HepG2 (cell line): Measurements from ENCODE around the gene GAGE12G. TPM values are rescaled to one million over a fixed set of nuclear protein-coding genes. Genes with fewer than 3 reads are reported as not detected.
"Not testable (repeated sequence)": the region's sequence is repeated elsewhere in the genome, so short reads cannot be mapped to it uniquely, and the experiment has no call there.

ENCODE experiments used
- ATAC-seq: fragments of 200-7000 bp; cut with Tn5 transposase; 3 replicates; pipeline ENCODE4 v1.9.1; 2020; ENCODE audit warnings: mild to moderate bottlenecking, moderate library complexity
- Bru-seq: library from RNA; stranded (reverse); fragments of 400-500 nt; gene quantifications from one replicate; lab custom pipeline; 2021; lab: Mats Ljungman, UMichigan
- BruChase-seq, 2 experiments: library from RNA; stranded (reverse); fragments of 400-500 nt; gene quantifications; one replicate each; lab custom pipeline; 2021; lab: Mats Ljungman, UMichigan
- BruUV-seq: library from RNA; stranded (reverse); fragments of 400-500 nt; replicated peaks from 2 replicates; lab custom pipeline; 2021; lab: Mats Ljungman, UMichigan
- CTCF ChIA-PET: fragments of 300-600 bp; formaldehyde crosslinking; extraction: SDS; loops from one replicate; lab custom pipeline; 2021; ENCODE audit warnings: low total read pairs, inconsistent platforms, low intra/inter-chr PET ratio; lab: Yijun Ruan, JAX
- POLR2A ChIA-PET: fragments of 350-600 bp; sonication (Branson Sonifier 250); formaldehyde crosslinking; loops from one replicate; lab custom pipeline; 2020; ENCODE audit warnings: antibody characterized with exemption, inconsistent platforms; lab: Yijun Ruan, JAX
- DNase-seq: peaks from one replicate; pipeline ENCODE4 v3.0.0-alpha.2; 2015; ENCODE audit warnings: low spot score
- FAIRE-seq: peaks from 3 replicates; lab custom pipeline; 2011; peaks lifted over from hg19 to GRCh38; lab: Jason Lieb, UNC
- H2AFZ ChIP-seq: one replicate; pipeline ENCODE4 v1.6.1; 2011; ENCODE audit warnings: low read length, inconsistent platforms
- H3K27ac ChIP-seq: fragments of 300-600 bp; 3 replicates; pipeline ENCODE4 v1.8.0; 2011; ENCODE audit warnings: mixed run types, mild to moderate bottlenecking, mixed read lengths, low read length, inconsistent platforms; ENCODE audit not compliant: insufficient read depth; ENCODE audit errors: extremely low read length
- H3K27me3 ChIP-seq, 2 experiments: fragments of 200-600 bp in 1 of 2; 2 replicates in 1 of 2; 3 replicates in 1 of 2; pipeline versions ENCODE4 v1.6.0 to v1.8.0; 2011; ENCODE audit warnings: low read length in 2 of 2, mild to moderate bottlenecking in 2 of 2, moderate library complexity in 2 of 2, inconsistent platforms in 1 of 2; ENCODE audit not compliant: insufficient read depth in 2 of 2, control insufficient read depth in 1 of 2
- H3K36me3 ChIP-seq, 2 experiments: fragments of 200-600 bp in 1 of 2; replicated peaks in 1 of 2; 2 replicates in 1 of 2; 3 replicates in 1 of 2; pipeline versions ENCODE4 v1.5.1 to v1.8.0; 2011; ENCODE audit warnings: low read length in 2 of 2, inconsistent platforms in 1 of 2; ENCODE audit not compliant: insufficient read depth in 2 of 2, control insufficient read depth in 1 of 2
- H3K4me1 ChIP-seq: 2 replicates; pipeline ENCODE4 v1.5.1; 2012; ENCODE audit warnings: low read length, inconsistent platforms; ENCODE audit not compliant: insufficient read depth
- H3K4me2 ChIP-seq: 2 replicates; pipeline ENCODE4 v1.6.0; 2011; ENCODE audit warnings: low read depth, low read length, inconsistent platforms
- H3K4me3 ChIP-seq, 3 experiments: fragments of 200-600 bp in 1 of 3; sonication (generic), shearing (Covaris generic) in 1 of 3; replicated peaks in 1 of 3; 2 replicates each; pipeline ENCODE4 v1.5.1; 2011 to 2016; ENCODE audit warnings: low read length in 3 of 3, inconsistent platforms in 2 of 3, low read depth in 2 of 3, mild to moderate bottlenecking in 2 of 3, control low read depth in 1 of 3, mixed read lengths in 1 of 3; ENCODE audit not compliant: insufficient read depth in 1 of 3
- H3K79me2 ChIP-seq: one replicate; pipeline ENCODE4 v1.6.1; 2011; ENCODE audit warnings: low read length, inconsistent platforms; ENCODE audit not compliant: insufficient read depth
- H3K9ac ChIP-seq: 2 replicates; pipeline ENCODE4 v1.6.0; 2011; ENCODE audit warnings: mild to moderate bottlenecking, low read depth, low read length, inconsistent platforms; ENCODE audit not compliant: insufficient read depth
- H3K9me3 ChIP-seq: 2 replicates; pipeline ENCODE4 v1.5.1; 2012; ENCODE audit warnings: mild to moderate bottlenecking, low read length
- H4K20me1 ChIP-seq: 2 replicates; pipeline ENCODE4 v1.6.0; 2011; ENCODE audit warnings: inconsistent platforms, mild to moderate bottlenecking, low read length, moderate library complexity; ENCODE audit not compliant: insufficient read depth
- WGBS: methylation state at CpG from one replicate; pipeline ENCODE4 v1.1.6; 2017; ENCODE audit warnings: low lambda C conversion rate; 5-methylcytosine and 5-hydroxymethylcytosine counted together
- in situ Hi-C: cut with HindIII; loops from 2 replicates; pipeline ENCODE4 v1.10.0; 2017; ENCODE audit warnings: low pct_unique_long_range_greater_than_20kb; ENCODE audit not compliant: extremely low pct_ligation_motif_present
- intact Hi-C: fragments of 100-400 bp; cut with micrococcal nuclease; formaldehyde crosslinking; loops from one replicate; pipeline ENCODE4 v1.10.0; 2022; ENCODE audit not compliant: unreplicated experiment
- long read RNA-seq, 2 experiments: library from RNA in 1 of 2; library from polyadenylated mRNA in 1 of 2; stranded (forward) in 1 of 2; unstranded in 1 of 2; transcript quantifications; one replicate each; pipeline ENCODE4 v2.0.0, GENCODE V29; 2019 to 2022
- polyA minus RNA-seq, 3 experiments: library from RNA; depleted of rRNA, polyadenylated mRNA; stranded (reverse); fragments of >200 nt; gene quantifications; 2 replicates each; pipeline ENCODE4 v1.2.3, GENCODE V29; 2011; ENCODE audit warnings: low replicate concordance in 1 of 3
- polyA plus RNA-seq, 8 experiments: library from polyadenylated mRNA; depleted of rRNA in 3 of 8; stranded (reverse) in 7 of 8; unstranded in 1 of 8; fragments of >200 nt; fragmentation: Illumina TruSeq in 4 of 8; extraction: Trizol in 4 of 8; gene quantifications; 2 replicates each; pipeline versions ENCODE4 v1.2.1 to v1.2.3, GENCODE V29; 2011 to 2016; ENCODE audit warnings: low read depth in 4 of 8, missing spikeins in 1 of 8, mixed read lengths in 1 of 8; ENCODE audit not compliant: insufficient read depth in 1 of 8
- total RNA-seq, 5 experiments: library from RNA; depleted of rRNA; stranded (reverse); fragments of >200 nt; fragmentation: Illumina TruSeq; extraction: Trizol; gene quantifications; 2 replicates each; pipeline ENCODE4 v1.2.3, GENCODE V29; 2016; ENCODE audit warnings: low read depth in 1 of 5

GAGE12G gene
- total RNA-seq (2016; rRNA removed; fragmentation: Illumina TruSeq; extraction: Trizol) (not detected in 2 replicates), polyA plus RNA-seq (2011; rRNA removed) (not detected in 2 replicates), polyA minus RNA-seq (2011; rRNA and poly(A)+ RNA removed; ENCODE audit: low replicate concordance) (not detected in 2 replicates), Bru-seq, nascent RNA (not detected), BruChase-seq, experiment 1, labeled RNA remaining after a 6-hour chase (not detected), BruChase-seq, experiment 2, labeled RNA remaining after a 2-hour chase (not detected)
- total RNA-seq (2016; cell fraction: cytosol; rRNA removed; fragmentation: Illumina TruSeq; extraction: Trizol; ENCODE audit: low read depth) = not detected in 2 replicates
- total RNA-seq (2016; cell fraction: insoluble cytoplasmic fraction; rRNA removed; fragmentation: Illumina TruSeq; extraction: Trizol) = not detected in 2 replicates
- total RNA-seq (2016; cell fraction: membrane; rRNA removed; fragmentation: Illumina TruSeq; extraction: Trizol) = not detected in 2 replicates
- not detected in 2 replicates for total RNA-seq (2016; cell fraction: nucleus; rRNA removed; fragmentation: Illumina TruSeq; extraction: Trizol)
- polyA plus RNA-seq (2011; cell fraction: cytosol; rRNA removed) = not detected in 2 replicates
- not detected in 2 replicates for polyA plus RNA-seq (2011; cell fraction: nucleus; rRNA removed)
- polyA plus RNA-seq (2012) = not detected in 2 replicates
- polyA plus RNA-seq (2016; cell fraction: cytosol; fragmentation: Illumina TruSeq; extraction: Trizol; ENCODE audit: low read depth) = not detected in 2 replicates
- not detected in 2 replicates for polyA plus RNA-seq (2016; cell fraction: insoluble cytoplasmic fraction; fragmentation: Illumina TruSeq; extraction: Trizol; ENCODE audit: low read depth)
- not detected in 2 replicates for polyA plus RNA-seq (2016; cell fraction: membrane; fragmentation: Illumina TruSeq; extraction: Trizol; ENCODE audit: low read depth)
- polyA plus RNA-seq (2016; cell fraction: nucleus; fragmentation: Illumina TruSeq; extraction: Trizol; ENCODE audit: insufficient read depth, low read depth) = not detected in 2 replicates
- not detected in 2 replicates for polyA minus RNA-seq (2011; cell fraction: cytosol; rRNA and poly(A)+ RNA removed)
- not detected in 2 replicates for polyA minus RNA-seq (2011; cell fraction: nucleus; rRNA and poly(A)+ RNA removed)
- long read RNA-seq, experiment 1 = 0 reads
- long read RNA-seq, experiment 2 = 0 reads

GRCh38 chrX:49570100-49570499 lies at the start of gene GAGE12G:
Gene GAGE12G, plus strand, starts transcription at chrX:49570400. Its CDS starts 1,155 bp downstream, at chrX:49571555.
- H3K4me3 ChIP-seq, H3K27ac ChIP-seq, H2AFZ ChIP-seq, DNase-seq, H3K9ac ChIP-seq, POLR2A ChIA-PET, H3K79me2 ChIP-seq, in situ Hi-C loops, H3K4me1 ChIP-seq, H3K4me2 ChIP-seq, intact Hi-C loops, ATAC-seq, BruUV-seq, H4K20me1 ChIP-seq, FAIRE-seq, CTCF ChIA-PET, H3K9me3 ChIP-seq, H3K27me3 ChIP-seq, H3K36me3 ChIP-seq: not testable (repeated sequence)
- no CpG with 5 or more reads among the region's 16 CpGs for WGBS

GRCh38 chrX:49531877-49532276 lies 38.3 kb upstream of the GAGE12G start, which contains the start of gene GAGE12C:
Gene GAGE12C, plus strand, starts transcription at chrX:49532177. Its CDS starts 1,155 bp downstream, at chrX:49533332.
- in situ Hi-C loops, H3K79me2 ChIP-seq, FAIRE-seq: not testable (repeated sequence)

GRCh38 chrX:49541433-49541832 lies 28.8 kb upstream of the GAGE12G start, which contains the start of gene GAGE12D:
Gene GAGE12D, plus strand, starts transcription at chrX:49541733. Its CDS starts 1,155 bp downstream, at chrX:49542888.
- H3K36me3 ChIP-seq, H3K4me2 ChIP-seq, H4K20me1 ChIP-seq, H3K9me3 ChIP-seq, H3K79me2 ChIP-seq, DNase-seq, ATAC-seq, POLR2A ChIA-PET, CTCF ChIA-PET, H3K4me3 ChIP-seq, H3K27me3 ChIP-seq, H3K9ac ChIP-seq, intact Hi-C loops, H2AFZ ChIP-seq, H3K4me1 ChIP-seq, H3K27ac ChIP-seq, in situ Hi-C loops, BruUV-seq, FAIRE-seq: not testable (repeated sequence)
- no CpG with 5 or more reads among the region's 16 CpGs for WGBS

More at GRCh38 chrX:49531877-49532276, 38.3 kb upstream of the GAGE12G start, which contains the start of gene GAGE12C:
- WGBS = no CpG with 5 or more reads among the region's 16 CpGs
- intact Hi-C loops, ATAC-seq, H3K4me3 ChIP-seq, H3K9ac ChIP-seq, H3K4me1 ChIP-seq, H3K27ac ChIP-seq, POLR2A ChIA-PET, BruUV-seq, H3K4me2 ChIP-seq, H3K27me3 ChIP-seq, DNase-seq, CTCF ChIA-PET, H3K9me3 ChIP-seq, H3K36me3 ChIP-seq, H2AFZ ChIP-seq, H4K20me1 ChIP-seq: not testable (repeated sequence)
